Measurements from ENCODE around the gene NBPF14. TPM values are rescaled to one million over a fixed set of nuclear protein-coding genes. Genes with fewer than 3 reads are reported as not detected.
A peak's percentile ranks its signal among the peaks of the same experiment; 100 is the strongest.
"Not testable (repeated sequence)": the region's sequence is repeated elsewhere in the genome, so short reads cannot be mapped to it uniquely, and the experiment has no call there.

The NBPF14 gene
- total RNA-seq, 1 donor from 2014 or later, result 2.2 TPM

GRCh38 chr1:148522072-148522471 lies 73.7 kb downstream of the NBPF14 start:
- DNase-seq, result peak; percentile 82
- not testable (repeated sequence) for H3K36me3 Mint-ChIP-seq (ENCODE audit: unreplicated experiment); H3K27me3 Mint-ChIP-seq (ENCODE audit: unreplicated experiment); H3K4me1 Mint-ChIP-seq (ENCODE audit: low read depth, unreplicated experiment); H3K9me3 Mint-ChIP-seq (ENCODE audit: unreplicated experiment)
- peak overlapping the region; percentile 93 for H3K4me3 Mint-ChIP-seq (ENCODE audit: unreplicated experiment)
- peak overlapping the region; percentile 98 for H3K27ac Mint-ChIP-seq (ENCODE audit: unreplicated experiment)

- H3K9me3 Mint-ChIP-seq (ENCODE audit: unreplicated experiment), result not testable (repeated sequence)
Observed at GRCh38 chr1:148514310-148514709, 81.5 kb downstream of the NBPF14 start.

GRCh38 chr1:148512571-148513184 lies 83.1 kb downstream of the NBPF14 start:
- H3K27me3 Mint-ChIP-seq (ENCODE audit: unreplicated experiment); H3K36me3 Mint-ChIP-seq (ENCODE audit: unreplicated experiment); H3K27ac Mint-ChIP-seq (ENCODE audit: unreplicated experiment); DNase-seq; H3K4me1 Mint-ChIP-seq (ENCODE audit: low read depth, unreplicated experiment); H3K9me3 Mint-ChIP-seq (ENCODE audit: unreplicated experiment); H3K4me3 Mint-ChIP-seq (ENCODE audit: unreplicated experiment): not testable (repeated sequence)

More at GRCh38 chr1:148514310-148514709, 81.5 kb downstream of the NBPF14 start:
- not testable (repeated sequence) for DNase-seq; H3K36me3 Mint-ChIP-seq (ENCODE audit: unreplicated experiment); H3K27ac Mint-ChIP-seq (ENCODE audit: unreplicated experiment); H3K27me3 Mint-ChIP-seq (ENCODE audit: unreplicated experiment); H3K4me1 Mint-ChIP-seq (ENCODE audit: low read depth, unreplicated experiment); H3K4me3 Mint-ChIP-seq (ENCODE audit: unreplicated experiment)

GRCh38 chr1:148493933-148494332 lies 101.9 kb downstream of the NBPF14 start:
- H3K9me3 Mint-ChIP-seq (ENCODE audit: unreplicated experiment), result not testable (repeated sequence)

GRCh38 chr1:148483029-148483428 lies 112.8 kb downstream of the NBPF14 start, which contains the start of gene PPIAL4G:
Gene PPIAL4G, minus strand, starts transcription at chr1:148483302. Its CDS starts 50 bp downstream, at chr1:148483252.
- H3K36me3 Mint-ChIP-seq (ENCODE audit: unreplicated experiment); H3K4me1 Mint-ChIP-seq (ENCODE audit: low read depth, unreplicated experiment); H3K27me3 Mint-ChIP-seq (ENCODE audit: unreplicated experiment); DNase-seq; H3K27ac Mint-ChIP-seq (ENCODE audit: unreplicated experiment); H3K4me3 Mint-ChIP-seq (ENCODE audit: unreplicated experiment); H3K9me3 Mint-ChIP-seq (ENCODE audit: unreplicated experiment): not testable (repeated sequence)

More at GRCh38 chr1:148493933-148494332, 101.9 kb downstream of the NBPF14 start:
- not testable (repeated sequence) for H3K27me3 Mint-ChIP-seq (ENCODE audit: unreplicated experiment); H3K27ac Mint-ChIP-seq (ENCODE audit: unreplicated experiment); H3K4me1 Mint-ChIP-seq (ENCODE audit: low read depth, unreplicated experiment); DNase-seq; H3K4me3 Mint-ChIP-seq (ENCODE audit: unreplicated experiment); H3K36me3 Mint-ChIP-seq (ENCODE audit: unreplicated experiment)

Other genes starting within 250 kb of the NBPF14 start
- 0.61 TPM for gene PPIAL4G, start 112.7 kb downstream of the NBPF14 start, total RNA-seq (ENCODE audit: unreplicated experiment)
- not detected for gene NUDT4B, start 152.8 kb upstream of the NBPF14 start, total RNA-seq (ENCODE audit: unreplicated experiment)
- gene PDE4DIP, start 248.4 kb upstream of the NBPF14 start, total RNA-seq (ENCODE audit: unreplicated experiment), result 163 TPM